IMR-90 (cell line): ENCODE results near the gene KAZN.

ENCODE experiments used
- BHLHE40 ChIP-seq: fragments of 150-350 bp; IDR thresholded peaks from 2 replicates; pipeline ENCODE4 v1.6.1; 2016; ENCODE audit warnings: mild to moderate bottlenecking, low read depth, low read length
- CEBPB ChIP-seq: IDR thresholded peaks from 2 replicates; pipeline ENCODE4 v1.6.1; 2012; ENCODE audit warnings: low read depth, low read length, improper control_type of control experiment
- NFE2L2 ChIP-seq: fragments of 150-350 bp; IDR thresholded peaks from 2 replicates; pipeline ENCODE4 v1.6.1; 2016; ENCODE audit warnings: low read depth, mild to moderate bottlenecking, low read length
- POLR2A ChIP-seq: IDR thresholded peaks from 2 replicates; pipeline ENCODE4 v1.6.1; 2012; ENCODE audit warnings: mild to moderate bottlenecking, low read depth, low read length
- RAD21 ChIP-seq: IDR thresholded peaks from 2 replicates; pipeline ENCODE4 v1.6.1; 2012; ENCODE audit warnings: low read length, improper control_type of control experiment
- TF ChIP-seq, protein P1 (sequence below): conservative IDR thresholded peaks from 2 replicates; pipeline ENCODE4 v1.5.1; 2012; ENCODE audit warnings: mild to moderate bottlenecking, low read depth, low read length, improper control_type of control experiment

DNA sequence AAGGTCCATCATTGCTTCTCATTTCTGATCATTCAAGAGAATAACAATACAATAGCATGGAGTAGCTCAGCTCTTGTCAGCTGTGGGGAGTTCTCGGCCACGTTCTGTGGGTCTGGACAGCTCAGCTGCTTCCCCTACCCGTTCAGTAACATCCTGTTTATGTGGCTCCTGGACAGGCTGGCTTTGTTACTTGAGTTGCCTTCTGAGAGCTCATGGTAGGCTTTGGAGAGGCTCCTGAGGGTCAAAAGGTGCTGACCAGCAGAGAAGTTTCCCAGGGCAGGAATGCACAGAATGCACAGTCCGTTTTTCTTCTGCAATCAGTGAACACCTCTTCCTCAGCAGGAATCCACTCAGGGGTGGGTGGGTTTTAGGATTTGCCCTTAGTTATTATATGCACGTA is 36.0 kb downstream of the KAZN start:
- TF ChIP-seq, protein P1, sequence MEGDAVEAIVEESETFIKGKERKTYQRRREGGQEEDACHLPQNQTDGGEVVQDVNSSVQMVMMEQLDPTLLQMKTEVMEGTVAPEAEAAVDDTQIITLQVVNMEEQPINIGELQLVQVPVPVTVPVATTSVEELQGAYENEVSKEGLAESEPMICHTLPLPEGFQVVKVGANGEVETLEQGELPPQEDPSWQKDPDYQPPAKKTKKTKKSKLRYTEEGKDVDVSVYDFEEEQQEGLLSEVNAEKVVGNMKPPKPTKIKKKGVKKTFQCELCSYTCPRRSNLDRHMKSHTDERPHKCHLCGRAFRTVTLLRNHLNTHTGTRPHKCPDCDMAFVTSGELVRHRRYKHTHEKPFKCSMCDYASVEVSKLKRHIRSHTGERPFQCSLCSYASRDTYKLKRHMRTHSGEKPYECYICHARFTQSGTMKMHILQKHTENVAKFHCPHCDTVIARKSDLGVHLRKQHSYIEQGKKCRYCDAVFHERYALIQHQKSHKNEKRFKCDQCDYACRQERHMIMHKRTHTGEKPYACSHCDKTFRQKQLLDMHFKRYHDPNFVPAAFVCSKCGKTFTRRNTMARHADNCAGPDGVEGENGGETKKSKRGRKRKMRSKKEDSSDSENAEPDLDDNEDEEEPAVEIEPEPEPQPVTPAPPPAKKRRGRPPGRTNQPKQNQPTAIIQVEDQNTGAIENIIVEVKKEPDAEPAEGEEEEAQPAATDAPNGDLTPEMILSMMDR = no peak
- TF ChIP-seq RAD21 = no peak
- TF ChIP-seq NFE2L2 = no peak
- TF ChIP-seq POLR2A = no peak
- TF ChIP-seq BHLHE40 = no peak
- no peak for TF ChIP-seq CEBPB
